Mesenchymal stem cell (in vitro differentiated cells and primary cell): ENCODE measurements around the gene ANKRD1.
A peak's percentile ranks its signal among the peaks of the same experiment; 100 is the strongest.

Experiments used
- DNase-seq: peaks from one replicate; pipeline ENCODE4 v3.0.0-alpha.2; 2013
- H2AFZ ChIP-seq: one replicate; pipeline ENCODE4 v1.6.1; 2013; ENCODE audit warnings: low read depth, mild to moderate bottlenecking, control low read depth, inconsistent platforms, low read length, moderate library complexity
- H2AK5ac ChIP-seq: 2 replicates; pipeline ENCODE4 v1.6.1; 2013; ENCODE audit warnings: low read length, moderate library complexity, mild to moderate bottlenecking, inconsistent platforms; ENCODE audit not compliant: severe bottlenecking
- H2BK120ac ChIP-seq: one replicate; pipeline ENCODE4 v1.6.1; 2013; ENCODE audit warnings: low read depth, mild to moderate bottlenecking, inconsistent platforms, low read length, moderate library complexity
- H2BK12ac ChIP-seq, 2 experiments: one replicate each; pipeline ENCODE4 v1.6.1; 2013; ENCODE audit warnings: inconsistent platforms in 2 of 2, low read length in 2 of 2, mild to moderate bottlenecking in 2 of 2, moderate library complexity in 2 of 2, control low read depth in 1 of 2
- H2BK15ac ChIP-seq: one replicate; pipeline ENCODE4 v1.6.1; 2013; ENCODE audit warnings: mild to moderate bottlenecking, low read depth, inconsistent platforms; ENCODE audit not compliant: poor library complexity, severe bottlenecking
- H2BK5ac ChIP-seq: 2 replicates; pipeline ENCODE4 v1.6.1; 2013; ENCODE audit warnings: low read depth, mild to moderate bottlenecking, low read length, control low read depth, inconsistent platforms; ENCODE audit not compliant: poor library complexity, severe bottlenecking
- H3K14ac ChIP-seq, 2 experiments: one replicate each; pipeline ENCODE4 v1.6.1; 2013; ENCODE audit warnings: inconsistent platforms in 2 of 2, low read length in 2 of 2, control low read depth in 1 of 2, mild to moderate bottlenecking in 1 of 2, moderate library complexity in 1 of 2
- H3K18ac ChIP-seq, 2 experiments: one replicate each; pipeline ENCODE4 v1.6.1; 2013; ENCODE audit warnings: inconsistent platforms in 2 of 2, low read length in 2 of 2, control low read depth in 1 of 2, low read depth in 1 of 2, mild to moderate bottlenecking in 1 of 2
- H3K23ac ChIP-seq, 2 experiments: one replicate each; pipeline ENCODE4 v1.6.1; 2013; ENCODE audit warnings: inconsistent platforms in 2 of 2, low read length in 2 of 2, mild to moderate bottlenecking in 2 of 2, moderate library complexity in 2 of 2, control low read depth in 1 of 2
- H3K27ac ChIP-seq: 2 replicates; pipeline ENCODE4 v1.5.1; 2013; ENCODE audit warnings: mild to moderate bottlenecking, moderate library complexity, low read length, control low read depth, inconsistent platforms; ENCODE audit not compliant: poor library complexity, severe bottlenecking
- H3K27me3 ChIP-seq, 2 experiments: 2 replicates each; pipeline versions ENCODE4 v1.6.1 to v1.7.0; 2013; ENCODE audit warnings: low read length in 2 of 2, mild to moderate bottlenecking in 2 of 2, moderate library complexity in 2 of 2, control low read depth in 1 of 2, inconsistent platforms in 1 of 2; ENCODE audit not compliant: control insufficient read depth in 1 of 2, insufficient read depth in 1 of 2
- H3K36me3 ChIP-seq, 2 experiments: 2 replicates each; pipeline versions ENCODE4 v1.6.1 to v1.7.0; 2013; ENCODE audit warnings: low read length in 2 of 2, control low read depth in 1 of 2, inconsistent platforms in 1 of 2, low read depth in 1 of 2, mild to moderate bottlenecking in 1 of 2; ENCODE audit not compliant: insufficient read depth in 2 of 2, control insufficient read depth in 1 of 2
- H3K4ac ChIP-seq, 2 experiments: one replicate each; pipeline ENCODE4 v1.6.1; 2013; ENCODE audit warnings: inconsistent platforms in 2 of 2, low read length in 2 of 2, mild to moderate bottlenecking in 2 of 2, moderate library complexity in 2 of 2, control low read depth in 1 of 2, low read depth in 1 of 2
- H3K4me1 ChIP-seq: 2 replicates; pipeline ENCODE4 v1.6.1; 2013; ENCODE audit warnings: low read depth, low read length, control low read depth; ENCODE audit not compliant: control insufficient read depth, insufficient read depth
- H3K4me2 ChIP-seq: 2 replicates; pipeline ENCODE4 v1.6.1; 2013; ENCODE audit warnings: low read length, mild to moderate bottlenecking, inconsistent platforms; ENCODE audit not compliant: poor library complexity, severe bottlenecking
- H3K4me3 ChIP-seq, 2 experiments: 2 replicates each; pipeline versions ENCODE4 v1.5.1 to v1.7.0; 2013; ENCODE audit warnings: low read length in 2 of 2, mild to moderate bottlenecking in 2 of 2, control low read depth in 1 of 2, low read depth in 1 of 2; ENCODE audit not compliant: insufficient read depth in 1 of 2
- H3K79me1 ChIP-seq: replicated peaks from 2 replicates; pipeline ENCODE4 v1.6.1; 2013; ENCODE audit warnings: mild to moderate bottlenecking, control low read depth, low read length, inconsistent platforms; ENCODE audit not compliant: poor library complexity, severe bottlenecking
- H3K9ac ChIP-seq: 2 replicates; pipeline ENCODE4 v1.7.0; 2013; ENCODE audit warnings: mild to moderate bottlenecking, low read length, moderate library complexity
- H3K9me3 ChIP-seq: 2 replicates; pipeline ENCODE4 v1.7.0; 2013; ENCODE audit warnings: mild to moderate bottlenecking, low read length; ENCODE audit not compliant: control insufficient read depth
- H4K8ac ChIP-seq: one replicate; pipeline ENCODE4 v1.6.1; 2013; ENCODE audit warnings: inconsistent platforms, mild to moderate bottlenecking, low read length, moderate library complexity
- H4K91ac ChIP-seq: one replicate; pipeline ENCODE4 v1.6.1; 2013; ENCODE audit warnings: mild to moderate bottlenecking, low read length, inconsistent platforms
- WGBS: methylation state at CpG from one replicate; pipeline ENCODE4 v1.1.7; 2013; ENCODE audit warnings: mixed read lengths; 5-methylcytosine and 5-hydroxymethylcytosine counted together

The ANKRD1 gene

DNA sequence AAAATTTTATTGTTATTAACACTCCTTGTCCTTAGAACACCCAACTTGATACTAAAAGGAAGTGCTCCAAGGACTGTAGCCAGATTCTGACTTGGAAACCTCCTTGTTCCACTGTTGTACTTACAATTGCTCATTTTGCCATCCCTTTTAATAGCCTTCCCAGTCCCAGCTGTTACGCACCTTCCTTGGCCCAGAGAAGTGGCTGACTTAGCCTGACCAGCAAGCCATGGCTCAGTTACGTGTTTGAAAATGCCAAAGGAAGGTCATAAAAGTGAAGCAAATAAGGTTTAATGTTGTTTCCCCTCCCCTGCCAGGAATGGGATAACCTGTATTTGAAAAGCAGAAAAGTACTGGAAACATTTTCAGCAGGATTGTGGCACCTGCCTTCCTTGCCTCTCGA, 3.7 kb upstream of the ANKRD1 start:
- Histone ChIP-seq H3K14ac (no peak overlapping the region), H2AK5ac (peak overlapping the region; percentile 47), H3K23ac (no peak overlapping the region), H3K4me3 (no peak overlapping the region), H2BK120ac (no peak overlapping the region), H3K18ac (peak overlapping the region in 1 of 2 experiments; percentile 60), H4K8ac (no peak overlapping the region), H3K9me3 (no peaks in the 10 kb centered on the region), H2AFZ (no peak overlapping the region), H2BK5ac (no peak overlapping the region), H3K27me3 (no peaks in the 10 kb centered on the region), H3K4me2 (no peak overlapping the region), H2BK12ac (peak overlapping the region in 1 of 2 experiments; percentile 93), H3K79me1 (peaks cover 1% of the 10 kb centered on the region), H3K27ac (no peak overlapping the region), H4K91ac (no peak overlapping the region), H3K4ac (no peak overlapping the region), H2BK15ac (no peak overlapping the region), H3K9ac (no peak overlapping the region), H3K4me1 (peaks cover 8% of the 10 kb centered on the region), H3K36me3 (no peaks in the 10 kb centered on the region)
- no peak for DNase-seq
- WGBS, result 94% methylated on average over 3 of the region's 3 CpGs

DNA sequence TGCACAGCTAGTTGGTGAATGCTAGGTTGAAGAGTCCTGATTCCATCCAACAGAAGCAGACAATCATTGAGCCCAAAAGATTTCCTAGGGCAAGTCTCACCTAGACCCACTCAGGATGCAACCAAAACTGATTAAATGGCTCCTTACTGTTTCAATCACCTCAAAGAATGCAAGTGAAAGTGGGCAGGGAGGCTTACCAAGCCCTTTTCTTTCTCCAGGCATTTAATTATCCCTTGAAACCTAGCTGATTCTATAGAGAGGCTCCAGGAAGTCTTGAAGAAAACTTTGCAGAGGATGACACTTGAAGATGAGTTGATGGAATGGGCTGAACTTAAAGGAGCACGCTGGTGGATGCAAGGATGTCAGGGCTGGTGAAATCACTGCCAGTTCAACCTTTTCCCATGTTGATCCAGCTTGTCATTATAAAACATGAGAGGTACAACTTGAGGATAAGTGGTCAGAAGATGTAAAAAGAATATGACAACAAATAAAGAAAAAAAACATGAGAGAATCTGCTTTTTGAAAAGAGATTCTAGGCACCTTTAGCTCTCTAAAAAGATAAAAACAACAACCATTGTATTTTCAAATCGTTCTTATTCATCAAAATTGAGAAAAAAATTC, 2.3 kb upstream of the ANKRD1 start:
- no peak overlapping the region for H4K8ac ChIP-seq
- H2BK12ac ChIP-seq, result no peak overlapping the region
- H3K27ac ChIP-seq, result no peak overlapping the region
- peak overlapping the region in 1 of 2 experiments; percentile 60 for H3K18ac ChIP-seq
- WGBS, result 82% methylated on average over 2 of the region's 2 CpGs
- H3K14ac ChIP-seq, result no peak overlapping the region
- H2BK120ac ChIP-seq, result no peak overlapping the region
- no peak overlapping the region for H2AFZ ChIP-seq
- H3K79me1 ChIP-seq, result peaks cover 1% of the 10 kb centered on the region
- H2BK15ac ChIP-seq, result no peak overlapping the region
- H4K91ac ChIP-seq, result no peak overlapping the region
- no peak overlapping the region for H2AK5ac ChIP-seq
- peak overlapping the region in 1 of 2 experiments; percentile 7 for H3K4ac ChIP-seq
- peaks cover 5% of the 10 kb centered on the region for H3K4me1 ChIP-seq
- no peak overlapping the region for H3K4me3 ChIP-seq
- H3K4me2 ChIP-seq, result no peak overlapping the region
- no peak overlapping the region for H2BK5ac ChIP-seq
- no peaks in the 10 kb centered on the region for H3K36me3 ChIP-seq
- H3K27me3 ChIP-seq, result no peaks in the 10 kb centered on the region
- no peak overlapping the region for H3K9ac ChIP-seq
- no peak overlapping the region for H3K23ac ChIP-seq
- no peak for DNase-seq
- no peaks in the 10 kb centered on the region for H3K9me3 ChIP-seq

DNA sequence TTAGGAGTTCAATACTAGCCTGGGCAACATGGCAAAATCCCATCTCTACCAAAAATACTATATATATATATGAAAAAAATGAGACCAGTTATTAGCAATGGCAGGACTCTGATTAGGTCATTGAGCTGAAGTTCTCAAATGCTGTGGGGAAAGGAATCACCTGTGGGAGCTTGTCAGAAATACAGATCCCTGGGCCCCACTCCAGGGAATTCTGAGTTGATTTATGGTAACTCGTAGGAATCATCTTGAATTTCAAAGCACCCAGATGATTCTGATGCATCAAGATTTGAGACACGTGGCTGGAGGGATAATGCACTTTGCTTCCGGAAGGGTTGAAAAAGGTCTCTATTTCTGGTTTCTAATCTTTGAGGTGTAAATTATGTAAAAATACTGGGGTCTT, 1.0 kb upstream of the ANKRD1 start:
- no peaks in the 10 kb centered on the region for H3K36me3 ChIP-seq
- no peak overlapping the region for H4K8ac ChIP-seq
- H2BK12ac ChIP-seq, result no peak overlapping the region
- peaks cover 1% of the 10 kb centered on the region for H3K79me1 ChIP-seq
- no peak overlapping the region for H2AFZ ChIP-seq
- no peak overlapping the region for H3K9ac ChIP-seq
- H3K18ac ChIP-seq, result no peak overlapping the region
- H3K4ac ChIP-seq, result no peak overlapping the region
- no peak overlapping the region for H2BK5ac ChIP-seq
- peak overlapping the region; percentile 92 for H2AK5ac ChIP-seq
- H3K14ac ChIP-seq, result no peak overlapping the region
- no peaks in the 10 kb centered on the region for H3K27me3 ChIP-seq
- H3K4me2 ChIP-seq, result no peak overlapping the region
- no peaks in the 10 kb centered on the region for H3K9me3 ChIP-seq
- no peak overlapping the region for H2BK15ac ChIP-seq
- peak overlapping the region; percentile 86 for H3K27ac ChIP-seq
- no peak for DNase-seq
- 65% methylated on average over 3 of the region's 3 CpGs for WGBS
- H3K4me3 ChIP-seq, result no peak overlapping the region
- peaks cover 5% of the 10 kb centered on the region for H3K4me1 ChIP-seq
- no peak overlapping the region for H4K91ac ChIP-seq
- H3K23ac ChIP-seq, result no peak overlapping the region
- H2BK120ac ChIP-seq, result no peak overlapping the region

DNA sequence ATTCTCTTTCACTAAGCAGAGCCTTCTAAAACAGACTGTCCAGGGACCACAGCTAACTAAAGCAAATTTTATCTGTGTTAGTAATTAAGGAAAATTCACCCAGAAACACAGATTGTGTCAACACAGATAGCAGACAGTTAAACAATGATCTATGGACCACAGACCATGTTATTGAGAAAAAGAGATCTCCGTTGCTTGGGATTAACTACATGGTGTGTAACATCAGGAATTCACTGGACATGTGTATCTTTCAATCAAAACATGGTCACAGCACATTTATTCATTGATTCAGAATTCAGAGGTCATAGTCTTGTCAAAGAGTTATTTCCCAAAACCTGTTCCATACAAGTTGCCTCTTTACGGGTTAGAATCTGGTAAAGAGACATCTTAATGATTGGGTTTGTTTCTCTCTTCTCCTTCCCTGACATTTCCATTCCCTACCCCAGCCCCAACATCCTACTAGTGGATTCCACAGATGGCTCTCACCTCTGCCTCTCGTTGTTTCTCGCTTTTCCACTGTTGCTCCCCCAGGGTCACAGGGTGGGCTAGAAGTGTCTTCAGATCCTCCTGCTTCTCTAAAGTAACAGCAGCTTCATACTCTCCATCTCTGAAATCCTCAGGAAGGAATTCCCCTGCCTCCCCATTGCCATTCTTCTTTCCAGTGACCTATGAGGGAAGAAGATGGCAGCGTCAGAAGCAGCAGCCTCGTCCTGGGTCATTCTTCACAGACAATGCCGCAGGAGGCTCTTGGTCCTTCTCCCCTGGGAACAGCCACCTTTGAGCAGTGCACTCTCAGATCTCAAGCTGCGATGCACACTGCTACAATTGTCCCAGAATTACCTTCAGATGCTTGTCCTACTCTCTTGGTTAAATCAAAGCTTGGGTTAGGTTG, 958 bp downstream of the ANKRD1 start:
- Histone ChIP-seq H2BK15ac (peak overlapping the region; percentile 44), H2AK5ac (peak overlapping the region; percentile 79), H2BK12ac (peak overlapping the region; percentile 13 to 72), H4K91ac (peak overlapping the region; percentile 83), H3K79me1 (peaks cover 1% of the 10 kb centered on the region), H3K4ac (peak overlapping the region; percentile 74 to 89), H4K8ac (peak overlapping the region; percentile 95), H3K14ac (no peak overlapping the region), H3K27ac (peak overlapping the region; percentile 41), H3K9ac (no peak overlapping the region), H3K18ac (peak overlapping the region; percentile 95 to 96), H3K36me3 (peaks cover 0 to 5% of the 10 kb centered on the region in 2 experiments), H2AFZ (peak overlapping the region; percentile 53), H3K27me3 (no peaks in the 10 kb centered on the region), H3K4me1 (peaks cover 3% of the 10 kb centered on the region), H3K4me3 (no peak overlapping the region), H3K9me3 (no peaks in the 10 kb centered on the region), H2BK120ac (no peak overlapping the region), H2BK5ac (peak overlapping the region; percentile 46), H3K23ac (peak overlapping the region in 1 of 2 experiments; percentile 42), H3K4me2 (peak overlapping the region; percentile 43)
- 40% methylated on average over 7 of the region's 8 CpGs for WGBS
- DNase-seq, result peak; percentile 39
